ENCODE data around the gene RPTOR. TPM values are rescaled to one million over a fixed set of nuclear protein-coding genes. Genes with fewer than 3 reads are reported as not detected.

Gene RPTOR
- total RNA-seq, 1 donor from 2014 or later = 53.7 TPM

- H3K36me3 Mint-ChIP-seq = peaks cover 9% of the 10 kb centered on the region
- DNase-seq (ENCODE audit: low spot score in 2 of 2, unreplicated experiment in 2 of 2) = no peak
- no peaks in the 10 kb centered on the region for H3K9me3 Mint-ChIP-seq
- H3K4me3 Mint-ChIP-seq = no peak overlapping the region
- no peak for TF ChIP-seq CTCF (IDR thresholded peaks at IDR 0.05; ENCODE audit: unreplicated experiment)
- H3K4me1 Mint-ChIP-seq = peaks cover 27% of the 10 kb centered on the region
- no peaks in the 10 kb centered on the region for H3K27me3 Mint-ChIP-seq (ENCODE audit: low read depth)
- H3K27ac Mint-ChIP-seq = no peak overlapping the region
Measured at GRCh38 chr17:80646328-80646727, 101.7 kb downstream of the RPTOR start.

GRCh38 chr17:80647746-80648145 is 103.1 kb downstream of the RPTOR start:
- H3K4me1 Mint-ChIP-seq = peaks cover 27% of the 10 kb centered on the region
- H3K27me3 Mint-ChIP-seq (ENCODE audit: low read depth) = no peaks in the 10 kb centered on the region
- H3K27ac Mint-ChIP-seq = no peak overlapping the region

GRCh38 chr17:80649200-80649644 is 104.6 kb downstream of the RPTOR start:
- Mint-ChIP-seq H3K36me3 (peaks cover 5% of the 10 kb centered on the region), H3K4me1 (peaks cover 27% of the 10 kb centered on the region), H3K9me3 (peaks cover 5% of the 10 kb centered on the region), H3K27ac (no peak overlapping the region), H3K4me3 (no peak overlapping the region), H3K27me3 (ENCODE audit: low read depth) (no peaks in the 10 kb centered on the region)
- no peak for DNase-seq (ENCODE audit: low spot score in 2 of 2, unreplicated experiment in 2 of 2)
- no peak for TF ChIP-seq CTCF (IDR thresholded peaks at IDR 0.05; ENCODE audit: unreplicated experiment)

More at GRCh38 chr17:80647746-80648145, 103.1 kb downstream of the RPTOR start:
- TF ChIP-seq CTCF (IDR thresholded peaks at IDR 0.05; ENCODE audit: unreplicated experiment) = no peak
- H3K36me3 Mint-ChIP-seq = peaks cover 9% of the 10 kb centered on the region
- H3K4me3 Mint-ChIP-seq = no peak overlapping the region
- DNase-seq (ENCODE audit: low spot score in 2 of 2, unreplicated experiment in 2 of 2) = no peak
- no peaks in the 10 kb centered on the region for H3K9me3 Mint-ChIP-seq

- Mint-ChIP-seq H3K4me3 (no peak overlapping the region), H3K27ac (no peak overlapping the region), H3K27me3 (ENCODE audit: low read depth) (no peaks in the 10 kb centered on the region), H3K9me3 (peaks cover 11% of the 10 kb centered on the region), H3K4me1 (peaks cover 23% of the 10 kb centered on the region), H3K36me3 (peaks cover 5% of the 10 kb centered on the region)
- DNase-seq (ENCODE audit: low spot score in 2 of 2, unreplicated experiment in 2 of 2) = peak in 1 of 2 experiments; percentile 51
- no peak for TF ChIP-seq CTCF (IDR thresholded peaks at IDR 0.05; ENCODE audit: unreplicated experiment)
Measured at GRCh38 chr17:80649672-80650330, 105.2 kb downstream of the RPTOR start.

- no peaks in the 10 kb centered on the region for H3K27me3 Mint-ChIP-seq (ENCODE audit: low read depth)
- H3K36me3 Mint-ChIP-seq = peaks cover 5% of the 10 kb centered on the region
- no peak overlapping the region for H3K27ac Mint-ChIP-seq
- no peak for DNase-seq (ENCODE audit: low spot score in 2 of 2, unreplicated experiment in 2 of 2)
- H3K4me1 Mint-ChIP-seq = peaks cover 21% of the 10 kb centered on the region
- no peak overlapping the region for H3K4me3 Mint-ChIP-seq
- no peak for TF ChIP-seq CTCF (IDR thresholded peaks at IDR 0.05; ENCODE audit: unreplicated experiment)
- peaks cover 11% of the 10 kb centered on the region for H3K9me3 Mint-ChIP-seq
Measured at GRCh38 chr17:80650331-80650672, 105.7 kb downstream of the RPTOR start.

Measured in mesothelial cell of epicardium (in vitro differentiated cells).